GM06990 (cell line): ENCODE measurements around the gene TCAP.

Experiments used
- DNase-seq: peaks from one replicate; pipeline ENCODE4 v3.0.0-alpha.2; 2011; ENCODE audit not compliant: insufficient read length; ENCODE audit errors: extremely low read depth
- H3K27me3 ChIP-seq: replicated peaks from 2 replicates; pipeline ENCODE4 v1.6.0; 2011; ENCODE audit warnings: low read length; ENCODE audit not compliant: control insufficient read depth, insufficient read depth
- H3K36me3 ChIP-seq: 2 replicates; pipeline ENCODE4 v1.5.1; 2011; ENCODE audit warnings: low read length; ENCODE audit not compliant: control insufficient read depth, insufficient read depth
- H3K4me3 ChIP-seq: replicated peaks from 2 replicates; pipeline ENCODE4 v1.5.1; 2011; ENCODE audit warnings: low read depth, mild to moderate bottlenecking, control low read depth, low read length
- TF ChIP-seq, protein P1 (sequence below): IDR thresholded peaks from 2 replicates; pipeline ENCODE4 v1.5.1; 2011; ENCODE audit warnings: low read length, control low read depth, mild to moderate bottlenecking, inconsistent platforms; ENCODE audit not compliant: insufficient read depth, poor library complexity, severe bottlenecking

Gene TCAP

DNA sequence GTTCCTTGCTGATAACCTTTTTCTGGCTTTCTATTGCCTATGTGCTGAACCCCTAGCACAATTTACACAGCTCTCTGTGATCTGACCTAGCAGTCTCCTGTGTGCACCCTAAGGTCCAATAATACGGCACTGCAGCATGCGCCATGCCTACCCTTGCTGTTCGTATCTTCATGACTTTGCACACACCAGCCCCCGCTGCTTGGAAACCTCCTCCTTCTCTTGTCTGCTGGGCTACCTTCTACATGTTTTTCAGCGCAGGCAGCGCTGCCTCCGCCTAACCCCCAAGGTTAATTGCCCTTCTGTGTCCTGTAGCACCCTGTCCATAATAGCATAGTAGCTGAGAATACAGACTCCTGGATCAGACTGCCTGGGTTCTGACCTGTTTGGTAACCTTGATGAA is 26.8 kb upstream of the TCAP start:
- H3K27me3 ChIP-seq, result no peaks in the 10 kb centered on the region
- DNase-seq, result no peak
- H3K4me3 ChIP-seq, result peak overlapping the region; percentile 79
- TF ChIP-seq, protein P1, sequence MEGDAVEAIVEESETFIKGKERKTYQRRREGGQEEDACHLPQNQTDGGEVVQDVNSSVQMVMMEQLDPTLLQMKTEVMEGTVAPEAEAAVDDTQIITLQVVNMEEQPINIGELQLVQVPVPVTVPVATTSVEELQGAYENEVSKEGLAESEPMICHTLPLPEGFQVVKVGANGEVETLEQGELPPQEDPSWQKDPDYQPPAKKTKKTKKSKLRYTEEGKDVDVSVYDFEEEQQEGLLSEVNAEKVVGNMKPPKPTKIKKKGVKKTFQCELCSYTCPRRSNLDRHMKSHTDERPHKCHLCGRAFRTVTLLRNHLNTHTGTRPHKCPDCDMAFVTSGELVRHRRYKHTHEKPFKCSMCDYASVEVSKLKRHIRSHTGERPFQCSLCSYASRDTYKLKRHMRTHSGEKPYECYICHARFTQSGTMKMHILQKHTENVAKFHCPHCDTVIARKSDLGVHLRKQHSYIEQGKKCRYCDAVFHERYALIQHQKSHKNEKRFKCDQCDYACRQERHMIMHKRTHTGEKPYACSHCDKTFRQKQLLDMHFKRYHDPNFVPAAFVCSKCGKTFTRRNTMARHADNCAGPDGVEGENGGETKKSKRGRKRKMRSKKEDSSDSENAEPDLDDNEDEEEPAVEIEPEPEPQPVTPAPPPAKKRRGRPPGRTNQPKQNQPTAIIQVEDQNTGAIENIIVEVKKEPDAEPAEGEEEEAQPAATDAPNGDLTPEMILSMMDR, result no peak
- H3K36me3 ChIP-seq, result peaks cover 2% of the 10 kb centered on the region; the same call in 1 of the 2 replicates

DNA sequence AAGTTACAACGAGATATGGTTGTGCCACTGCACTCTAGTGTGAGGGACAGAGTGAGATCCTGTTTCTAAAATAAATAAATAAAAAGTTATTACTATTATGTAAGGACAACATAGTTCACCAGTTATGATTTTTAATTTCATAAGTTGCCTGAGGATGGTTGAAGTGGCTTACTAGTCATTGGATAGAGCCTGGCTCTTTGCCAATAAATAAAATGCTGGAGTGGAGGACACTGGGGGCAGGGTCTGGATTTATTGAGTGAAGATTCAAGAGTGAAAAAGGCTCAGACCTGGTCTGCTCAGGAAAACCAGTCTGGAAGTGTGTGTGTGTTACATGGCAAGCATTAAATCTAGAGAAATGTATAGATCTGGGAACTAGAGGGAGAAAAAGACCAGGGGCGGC is 26.1 kb upstream of the TCAP start:
- Histone ChIP-seq H3K27me3 (no peaks in the 10 kb centered on the region), H3K4me3 (no peak overlapping the region), H3K36me3 (peaks cover 2% of the 10 kb centered on the region; the same call in 1 of the 2 replicates)
- no peak for DNase-seq
- TF ChIP-seq, protein P1, result no peak

DNA sequence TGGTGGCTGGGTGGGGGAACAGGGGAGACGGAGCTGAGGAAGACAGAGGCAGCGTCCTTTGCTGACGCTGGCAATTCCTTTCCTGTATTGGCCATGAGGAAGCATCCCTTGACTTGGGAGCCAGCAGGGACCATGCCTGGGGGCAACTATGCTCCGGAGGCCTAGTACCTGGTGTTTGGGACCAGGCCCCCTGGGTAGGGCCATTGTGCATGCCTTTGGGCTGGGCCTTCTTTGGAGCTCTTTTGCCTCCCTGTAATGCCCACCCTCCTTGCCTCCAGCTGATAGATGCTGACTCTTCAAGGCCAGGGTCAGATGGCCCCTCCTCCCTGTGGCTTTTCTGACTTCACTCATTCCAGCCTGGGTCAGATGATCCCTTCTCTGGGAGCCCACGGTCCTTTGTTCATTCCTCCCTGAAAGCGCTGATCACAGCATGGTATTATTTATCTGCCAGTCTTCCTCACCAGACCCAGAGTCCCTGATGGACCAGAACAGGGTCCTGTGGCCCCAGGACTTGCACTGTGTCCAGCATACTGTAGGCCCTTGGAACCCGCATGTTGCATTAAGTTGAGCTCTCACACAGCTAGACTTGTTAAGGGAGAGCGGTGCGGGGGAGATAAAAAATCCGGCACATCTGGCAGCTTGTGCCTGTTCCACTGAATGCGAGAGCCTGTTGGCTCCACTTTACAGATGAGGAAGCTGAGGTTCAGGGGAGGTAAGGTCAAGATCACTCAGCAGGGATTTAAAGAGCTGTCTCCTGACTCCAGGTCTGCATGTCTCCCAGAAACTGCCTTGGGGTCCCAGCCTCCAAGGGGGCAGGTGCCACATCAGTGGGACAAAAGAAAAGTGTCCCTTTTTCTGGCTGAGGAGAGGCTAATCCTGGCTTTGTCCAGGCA is 25.3 kb upstream of the TCAP start:
- TF ChIP-seq, protein P1, result no peak
- DNase-seq, result no peak
- Histone ChIP-seq H3K27me3 (no peaks in the 10 kb centered on the region), H3K4me3 (no peak overlapping the region), H3K36me3 (peaks cover 2% of the 10 kb centered on the region; the same call in 1 of the 2 replicates)

DNA sequence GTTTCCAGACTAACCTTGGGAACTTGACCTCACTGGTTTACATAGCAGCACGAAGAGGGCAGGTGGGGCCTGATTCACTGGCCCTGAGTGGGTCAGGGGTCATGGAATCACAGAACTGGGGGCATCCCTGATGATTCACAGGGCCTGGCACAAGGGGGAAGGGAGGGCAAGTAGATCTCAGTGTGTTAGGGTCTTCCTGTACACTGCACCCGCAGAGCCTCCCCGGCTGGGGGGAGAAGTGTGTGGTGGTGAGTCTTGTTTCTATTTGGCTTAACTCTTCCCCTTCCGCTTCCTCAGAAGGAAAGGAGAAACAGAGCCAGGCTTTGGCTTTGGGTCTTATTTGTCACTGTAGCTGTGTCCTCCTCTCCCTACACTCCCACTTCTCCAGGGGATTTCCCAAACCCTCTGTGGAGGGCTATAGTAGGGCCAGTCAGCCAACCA is 24.5 kb upstream of the TCAP start:
- H3K36me3 ChIP-seq, result peaks cover 2% of the 10 kb centered on the region; the same call in 1 of the 2 replicates
- H3K27me3 ChIP-seq, result no peaks in the 10 kb centered on the region
- TF ChIP-seq, protein P1, result no peak
- DNase-seq, result no peak
- no peak overlapping the region for H3K4me3 ChIP-seq

DNA sequence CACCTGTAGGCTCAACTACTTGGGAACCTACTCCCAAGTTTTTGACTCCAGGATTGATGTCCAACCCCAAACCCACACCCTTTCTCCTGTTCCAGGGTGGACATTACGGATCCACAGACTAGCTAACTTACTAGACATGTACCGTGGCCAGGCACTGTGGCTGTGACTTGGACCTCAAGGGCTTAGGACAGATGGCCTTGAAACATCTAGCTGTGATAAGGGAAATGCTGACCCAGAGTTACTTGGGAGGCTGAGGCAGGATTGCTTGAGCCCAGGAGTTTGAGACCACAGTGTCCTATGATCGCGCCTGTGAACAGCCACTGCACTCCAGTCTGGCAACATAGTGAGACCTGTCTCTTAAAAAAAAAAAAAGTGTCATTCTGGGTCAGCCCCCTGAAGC is 24.1 kb upstream of the TCAP start:
- TF ChIP-seq, protein P1, result no peak
- DNase-seq, result no peak
- Histone ChIP-seq H3K4me3 (no peak overlapping the region), H3K27me3 (no peaks in the 10 kb centered on the region), H3K36me3 (peaks cover 2% of the 10 kb centered on the region; the same call in 1 of the 2 replicates)
